ENCODE measurements around the gene TFR2. TPM values are rescaled to one million over a fixed set of nuclear protein-coding genes. Genes with fewer than 3 reads are reported as not detected.

TFR2 gene
- total and polyA plus RNA-seq, 9 of the 15 experiments (the other 6 are each of a cell fraction or from before 2014, with no cell fraction given) = 3.8 to 123 (median 51.1) TPM

- peak; percentile 95 for TF ChIP-seq VEZF1 (CRISPR knock-in tag; IDR thresholded peaks at IDR 0.05)
- no peak for TF ChIP-seq ATF2 (CRISPR knock-in tag; IDR thresholded peaks at IDR 0.05)
- TF ChIP-seq SAFB (IDR thresholded peaks at IDR 0.05; ENCODE audit: borderline replicate concordance, low read depth, low read length) = no peak
- TF ChIP-seq AFF1 (IDR thresholded peaks at IDR 0.05; ENCODE audit: low read depth in 1 of 2, partially characterized antibody in 2 of 2) = peak in 1 of 2 experiments; percentile 56
- TF ChIP-seq DEAF1 (CRISPR knock-in tag; IDR thresholded peaks at IDR 0.05) = 0 out of 2 replicates have a peak, but pooled peaks have one; percentile 35
- 0 out of 2 replicates have a peak, but pooled peaks have one; percentile 34 for TF ChIP-seq ZNF830 (CRISPR knock-in tag; IDR thresholded peaks at IDR 0.05)
- peak; percentile 60 for TF ChIP-seq GABPB1 (CRISPR knock-in tag; IDR thresholded peaks at IDR 0.05)
- no peak for TF ChIP-seq ZNF449 (CRISPR knock-in tag; IDR thresholded peaks at IDR 0.05)
- no peak for TF ChIP-seq MBD1 (CRISPR knock-in tag; IDR thresholded peaks at IDR 0.05)
- TF ChIP-seq PPARD (CRISPR knock-in tag; IDR thresholded peaks at IDR 0.05) = no peak
- no peak for TF ChIP-seq NRF1 (conservative IDR thresholded peaks at IDR 0.05 in 1 of 2, IDR thresholded peaks at IDR 0.05 in 1 of 2)
- TF ChIP-seq MYC (IDR thresholded peaks at IDR 0.05; ENCODE audit: low read depth, low read length) = peak; percentile 87
- TF ChIP-seq MYC (CRISPR knock-in tag; IDR thresholded peaks at IDR 0.05; ENCODE audit: borderline replicate concordance, low read depth) = peak; percentile 56; the same call in 1 of the 2 replicates
Measured at GRCh38 chr7:100604028-100604975, 37.0 kb downstream of the TFR2 start (continued).

Data from K562 (cell line).